ENCODE data around the gene PAX1.

The PAX1 gene

GRCh38 chr20:21703717-21704407 lies 1.6 kb upstream of the PAX1 start:
- DNase-seq, result no peak

GRCh38 chr20:21704408-21705385 lies 767 bp upstream of the PAX1 start:
- no peak for DNase-seq

GRCh38 chr20:21706261-21707195 lies 1.1 kb downstream of the PAX1 start:
- DNase-seq, result no peak

- DNase-seq, result no peak
Observed at GRCh38 chr20:21707267-21707666, 1.8 kb downstream of the PAX1 start.

GRCh38 chr20:21707999-21708737 lies 2.7 kb downstream of the PAX1 start:
- DNase-seq, result no peak

GRCh38 chr20:21708738-21709534 lies 3.5 kb downstream of the PAX1 start:
- no peak for DNase-seq

- DNase-seq, result no peak
Observed at GRCh38 chr20:21709535-21709904, 4.1 kb downstream of the PAX1 start.

GRCh38 chr20:21710341-21710740 lies 4.9 kb downstream of the PAX1 start:
- no peak for DNase-seq

GRCh38 chr20:21710863-21711431 lies 5.5 kb downstream of the PAX1 start:
- no peak for DNase-seq

GRCh38 chr20:21712443-21713059 lies 7.1 kb downstream of the PAX1 start:
- no peak for DNase-seq

- DNase-seq, result no peak
Observed at GRCh38 chr20:21713470-21713869, 8.0 kb downstream of the PAX1 start.

- DNase-seq, result no peak
Observed at GRCh38 chr20:21713901-21714296, 8.4 kb downstream of the PAX1 start.

GRCh38 chr20:21714297-21715192 lies 9.1 kb downstream of the PAX1 start:
- DNase-seq, result no peak

GRCh38 chr20:21715193-21715881 lies 9.9 kb downstream of the PAX1 start:
- DNase-seq, result no peak

GRCh38 chr20:21719592-21720214 lies 14.2 kb downstream of the PAX1 start:
- DNase-seq, result peak; percentile 16

GRCh38 chr20:21725892-21726291 lies 20.4 kb downstream of the PAX1 start:
- DNase-seq, result no peak

GRCh38 chr20:21729316-21729715 lies 23.9 kb downstream of the PAX1 start:
- DNase-seq, result no peak

GRCh38 chr20:21739161-21739560 lies 33.7 kb downstream of the PAX1 start:
- DNase-seq, result no peak
